Measurements from ENCODE around the gene CCSER1. TPM values are rescaled to one million over a fixed set of nuclear protein-coding genes. Genes with fewer than 3 reads are reported as not detected.

Gene CCSER1
- total and polyA plus RNA-seq, 10 donors, result 1.3 to 30.4 (median 20.4) TPM

DNA sequence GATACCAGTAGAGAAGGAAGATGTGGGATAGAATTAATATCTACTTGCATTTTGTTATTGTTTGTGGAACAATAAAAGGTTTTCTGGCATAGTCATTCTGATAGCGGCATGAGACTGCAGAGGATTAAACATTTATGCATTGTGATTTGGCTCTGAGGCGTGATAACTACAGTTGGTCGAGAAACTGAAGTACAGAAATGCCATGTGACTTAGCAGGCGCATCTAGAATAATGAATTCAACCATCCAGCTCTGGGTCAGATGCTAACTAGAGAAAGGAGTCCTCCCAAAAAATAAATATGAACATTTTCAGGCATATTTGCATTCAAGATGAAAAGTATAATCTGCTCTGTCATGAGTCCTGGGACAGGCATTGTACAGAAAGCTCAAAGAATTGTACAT lies 62.8 kb downstream of the CCSER1 start:
- H3K27me3 ChIP-seq (replicated peaks in 1 of 7), result no peaks in the 10 kb centered on the region
- H3K9me3 ChIP-seq, result no peaks in the 10 kb centered on the region
- no peak overlapping the region for H3K4me3 ChIP-seq
- intact Hi-C loops (cut with DNase I; ENCODE audit: low total_unique reads), result no loop called here
- H3K4me1 ChIP-seq, result no peaks in the 10 kb centered on the region
- H3K27ac ChIP-seq, result no peak overlapping the region
- 85 to 92% (median 89%) methylated on average over 4 of the region's 4 CpGs for WGBS, 5 donors
- TF ChIP-seq POLR2AphosphoS5 (IDR thresholded peaks at IDR 0.05) (no peak), POLR2A (IDR thresholded peaks at IDR 0.05) (no peak)
- TF ChIP-seq, protein P1, sequence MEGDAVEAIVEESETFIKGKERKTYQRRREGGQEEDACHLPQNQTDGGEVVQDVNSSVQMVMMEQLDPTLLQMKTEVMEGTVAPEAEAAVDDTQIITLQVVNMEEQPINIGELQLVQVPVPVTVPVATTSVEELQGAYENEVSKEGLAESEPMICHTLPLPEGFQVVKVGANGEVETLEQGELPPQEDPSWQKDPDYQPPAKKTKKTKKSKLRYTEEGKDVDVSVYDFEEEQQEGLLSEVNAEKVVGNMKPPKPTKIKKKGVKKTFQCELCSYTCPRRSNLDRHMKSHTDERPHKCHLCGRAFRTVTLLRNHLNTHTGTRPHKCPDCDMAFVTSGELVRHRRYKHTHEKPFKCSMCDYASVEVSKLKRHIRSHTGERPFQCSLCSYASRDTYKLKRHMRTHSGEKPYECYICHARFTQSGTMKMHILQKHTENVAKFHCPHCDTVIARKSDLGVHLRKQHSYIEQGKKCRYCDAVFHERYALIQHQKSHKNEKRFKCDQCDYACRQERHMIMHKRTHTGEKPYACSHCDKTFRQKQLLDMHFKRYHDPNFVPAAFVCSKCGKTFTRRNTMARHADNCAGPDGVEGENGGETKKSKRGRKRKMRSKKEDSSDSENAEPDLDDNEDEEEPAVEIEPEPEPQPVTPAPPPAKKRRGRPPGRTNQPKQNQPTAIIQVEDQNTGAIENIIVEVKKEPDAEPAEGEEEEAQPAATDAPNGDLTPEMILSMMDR (IDR thresholded peaks at IDR 0.05 in 8 of 11, conservative IDR thresholded peaks at IDR 0.05 in 3 of 11), result no peak
- H3K36me3 ChIP-seq, result no peaks in the 10 kb centered on the region
- no peak for DNase-seq

DNA sequence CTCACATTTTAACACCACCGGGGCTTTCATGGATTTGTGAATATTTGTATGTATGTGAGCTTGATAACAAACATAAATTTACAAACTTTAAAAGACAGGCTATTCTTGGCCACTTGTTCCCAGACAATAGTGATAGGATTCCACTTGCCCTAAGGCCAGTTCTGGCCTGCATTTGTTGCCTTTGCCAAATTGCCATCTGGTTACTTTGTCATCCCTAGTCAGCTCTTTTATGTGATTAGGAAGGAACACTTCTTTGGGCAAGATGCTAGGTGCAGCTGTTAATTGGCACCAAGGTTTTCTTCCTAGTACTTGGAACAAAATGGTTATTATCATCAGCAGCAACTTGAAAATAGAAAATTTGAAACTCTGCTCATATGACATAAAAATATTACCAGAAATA lies 63.3 kb downstream of the CCSER1 start:
- H3K4me1 ChIP-seq, result no peaks in the 10 kb centered on the region
- no peaks in the 10 kb centered on the region for H3K9me3 ChIP-seq
- intact Hi-C loops (cut with DNase I; ENCODE audit: low total_unique reads), result no loop called here
- H3K27me3 ChIP-seq (replicated peaks in 1 of 7), result no peaks in the 10 kb centered on the region
- DNase-seq, result no peak
- no peak for TF ChIP-seq POLR2AphosphoS5 (IDR thresholded peaks at IDR 0.05)
- TF ChIP-seq, protein P1 (IDR thresholded peaks at IDR 0.05 in 8 of 11, conservative IDR thresholded peaks at IDR 0.05 in 3 of 11), result no peak
- no peak overlapping the region for H3K27ac ChIP-seq
- 71 to 87% (median 83%) methylated on average over 1 of the region's 1 CpG for WGBS, 5 donors
- no peaks in the 10 kb centered on the region for H3K36me3 ChIP-seq
- no peak overlapping the region for H3K4me3 ChIP-seq

DNA sequence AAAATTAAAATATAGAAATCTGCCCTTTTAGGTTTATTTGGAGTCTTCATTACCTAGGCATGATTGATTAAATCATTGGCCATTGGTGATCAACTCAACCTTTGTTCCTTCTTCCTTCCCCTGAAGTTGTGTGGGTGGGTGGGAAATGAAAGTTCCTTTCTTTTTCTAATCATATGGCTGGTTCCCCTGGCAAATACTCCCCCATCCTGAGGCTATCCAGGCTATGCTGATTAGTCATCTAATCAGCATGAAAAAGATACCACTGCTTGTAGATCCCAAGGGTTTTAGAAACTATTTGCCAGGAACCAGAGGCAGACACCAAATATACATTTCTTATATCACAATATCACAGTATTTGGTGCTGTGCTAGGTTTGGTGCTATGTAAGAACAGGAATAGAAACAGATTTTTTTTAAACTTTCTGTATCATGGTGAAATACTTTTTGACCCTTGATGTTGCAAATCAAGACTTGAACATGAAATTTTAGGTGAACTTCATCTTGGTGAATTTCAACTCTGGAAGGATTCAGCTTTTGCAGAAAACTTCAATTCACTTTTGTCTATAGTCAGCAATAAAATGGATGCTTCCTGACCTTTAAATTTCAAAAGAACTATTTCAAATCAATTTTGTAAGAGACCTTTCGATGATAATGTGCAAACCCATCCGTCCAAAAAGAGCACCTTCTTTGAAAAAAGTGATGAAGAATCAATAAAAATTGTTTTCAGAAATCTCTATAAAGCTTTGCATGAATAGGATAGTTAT lies 71.1 kb downstream of the CCSER1 start:
- Histone ChIP-seq H3K4me1 (no peaks in the 10 kb centered on the region), H3K27me3 (replicated peaks in 1 of 7) (no peaks in the 10 kb centered on the region), H3K36me3 (no peaks in the 10 kb centered on the region), H3K27ac (no peak overlapping the region), H3K9me3 (peaks cover 0 to 2% (median under 1%) of the 10 kb centered on the region in 8 donors), H3K4me3 (no peak overlapping the region)
- 82 to 93% (median 88%) methylated on average over 2 of the region's 2 CpGs for WGBS, 5 donors
- intact Hi-C loops (cut with DNase I; ENCODE audit: low total_unique reads), result no loop called here
- no peak for DNase-seq
- TF ChIP-seq, protein P1 (IDR thresholded peaks at IDR 0.05 in 8 of 11, conservative IDR thresholded peaks at IDR 0.05 in 3 of 11), result no peak
- TF ChIP-seq POLR2A (IDR thresholded peaks at IDR 0.05), result no peak
- no peak for TF ChIP-seq POLR2AphosphoS5 (IDR thresholded peaks at IDR 0.05)

GRCh38 chr4:90207887-90208454 lies 80.8 kb downstream of the CCSER1 start:
- intact Hi-C loops (cut with DNase I; ENCODE audit: low total_unique reads), result no loop called here
- H3K27ac ChIP-seq, result no peak overlapping the region
- H3K4me3 ChIP-seq, result no peak overlapping the region
- DNase-seq, result no peak
- TF ChIP-seq, protein P1 (IDR thresholded peaks at IDR 0.05 in 8 of 11, conservative IDR thresholded peaks at IDR 0.05 in 3 of 11), result no peak
- TF ChIP-seq POLR2A (IDR thresholded peaks at IDR 0.05), result no peak
- no peak for TF ChIP-seq POLR2AphosphoS5 (IDR thresholded peaks at IDR 0.05)
- peaks cover 0 to 34% (median 11%) of the 10 kb centered on the region in 8 donors for H3K9me3 ChIP-seq
- peaks cover 0 to 4% (median 0%) of the 10 kb centered on the region in 6 donors for H3K4me1 ChIP-seq
- 87 to 92% (median 89%) methylated on average over 9 to 10 of the region's 10 CpGs for WGBS, 5 donors
- no peaks in the 10 kb centered on the region for H3K36me3 ChIP-seq
- no peaks in the 10 kb centered on the region for H3K27me3 ChIP-seq (replicated peaks in 1 of 7)
